GM23338 (cell line): ENCODE results near the gene TNFRSF6B. TPM values are rescaled to one million over a fixed set of nuclear protein-coding genes. Genes with fewer than 3 reads are reported as not detected.

Experiments used
- ATAC-seq: fragments of 200-7000 bp; cut with Tn5 transposase; 3 replicates; pipeline ENCODE4 v1.9.1; 2020
- DNase-seq: peaks from one replicate; pipeline ENCODE4 v3.0.0-alpha.2; 2015; ENCODE audit warnings: low spot score
- H2AFZ ChIP-seq: fragments of 200-600 bp; sonication (generic); 2 replicates; pipeline ENCODE4 v1.8.0; 2016; ENCODE audit warnings: antibody characterized with exemption, mild to moderate bottlenecking, moderate library complexity
- H3F3A ChIP-seq: fragments of 200-600 bp; sonication (generic); replicated peaks from 2 replicates; pipeline ENCODE4 v1.8.0; 2017; ENCODE audit warnings: antibody characterized with exemption, mixed run types, low read depth
- H3K27ac ChIP-seq: fragments of 200-600 bp; sonication (generic); 2 replicates; pipeline ENCODE4 v1.6.1; 2016; ENCODE audit warnings: low read depth
- H3K27me3 ChIP-seq: fragments of 200-600 bp; sonication (generic); 2 replicates; pipeline ENCODE4 v1.8.0; 2016; ENCODE audit warnings: mild to moderate bottlenecking, mixed run types, moderate library complexity; ENCODE audit not compliant: insufficient read depth
- H3K36me3 ChIP-seq: fragments of 200-600 bp; sonication (generic); 2 replicates; pipeline ENCODE4 v1.8.0; 2016; ENCODE audit warnings: mild to moderate bottlenecking; ENCODE audit not compliant: insufficient read depth
- H3K4me1 ChIP-seq: fragments of 200-600 bp; sonication (generic); 2 replicates; pipeline ENCODE4 v1.8.0; 2016; ENCODE audit warnings: mild to moderate bottlenecking, moderate library complexity; ENCODE audit not compliant: insufficient read depth
- H3K4me2 ChIP-seq: fragments of 200-600 bp; sonication (generic); 2 replicates; pipeline ENCODE4 v1.7.1; 2017; ENCODE audit warnings: mixed run types
- H3K4me3 ChIP-seq: fragments of 200-600 bp; sonication (generic); 2 replicates; pipeline ENCODE4 v1.6.1; 2016; ENCODE audit warnings: mixed run types
- H3K79me2 ChIP-seq: fragments of 200-600 bp; sonication (generic); replicated peaks from 2 replicates; pipeline ENCODE4 v1.8.0; 2017; ENCODE audit warnings: mild to moderate bottlenecking; ENCODE audit not compliant: insufficient read depth
- H3K9me2 ChIP-seq: fragments of 200-600 bp; sonication (generic); 2 replicates; pipeline ENCODE4 v1.8.0; 2017; ENCODE audit not compliant: insufficient read depth
- H4K20me1 ChIP-seq: fragments of 200-600 bp; sonication (generic); replicated peaks from 2 replicates; pipeline ENCODE4 v1.8.0; 2017; ENCODE audit warnings: mild to moderate bottlenecking; ENCODE audit not compliant: insufficient read depth
- H3K27ac Mint-ChIP-seq: 2 replicates; pipeline ENCODE4 v1.8.0; 2020; ENCODE audit warnings: inconsistent platforms, mild to moderate bottlenecking, moderate library complexity, mixed read lengths
- H3K27me3 Mint-ChIP-seq: 3 replicates; pipeline ENCODE4 v1.8.0; 2022; ENCODE audit warnings: low read depth, mild to moderate bottlenecking, moderate library complexity, mixed read lengths, inconsistent platforms; ENCODE audit not compliant: insufficient read depth, poor library complexity
- H3K36me3 Mint-ChIP-seq: 3 replicates; pipeline ENCODE4 v1.8.0; 2021; ENCODE audit warnings: low read depth, mild to moderate bottlenecking, inconsistent platforms, moderate library complexity, mixed read lengths
- H3K4me1 Mint-ChIP-seq: 3 replicates; pipeline ENCODE4 v1.8.0; 2020; ENCODE audit warnings: mild to moderate bottlenecking, inconsistent platforms, mixed read lengths
- H3K4me3 Mint-ChIP-seq: 3 replicates; pipeline ENCODE4 v1.8.0; 2021; ENCODE audit warnings: moderate library complexity, mild to moderate bottlenecking, inconsistent platforms, mixed read lengths
- H3K9me3 Mint-ChIP-seq: 3 replicates; pipeline ENCODE4 v1.8.0; 2020; ENCODE audit warnings: moderate library complexity, mild to moderate bottlenecking, inconsistent platforms, mixed read lengths
- CREB1 ChIP-seq: fragments of 250-450 bp; sonication (Bioruptor Pico); IDR thresholded peaks from 2 replicates; pipeline ENCODE4 v1.5.0; 2020; ENCODE audit warnings: low read depth, mild to moderate bottlenecking, moderate library complexity
- EZH2 ChIP-seq: fragments of 200-600 bp; sonication (generic); IDR thresholded peaks from one replicate; pipeline ENCODE4 v1.8.0; 2017; ENCODE audit warnings: antibody characterized with exemption, mild to moderate bottlenecking, low read depth; ENCODE audit not compliant: unreplicated experiment
- JUNB ChIP-seq: IDR thresholded peaks from one replicate; pipeline ENCODE4 v1.6.1; 2016; ENCODE audit warnings: antibody characterized with exemption; ENCODE audit not compliant: unreplicated experiment
- NANOG ChIP-seq: IDR thresholded peaks from 2 replicates; pipeline ENCODE4 v1.6.1; 2016; ENCODE audit warnings: antibody characterized with exemption, borderline replicate concordance
- POLR2AphosphoS5 ChIP-seq: IDR thresholded peaks from 2 replicates; pipeline ENCODE4 v1.6.1; 2016; ENCODE audit warnings: antibody characterized with exemption, low read depth
- STAT1 ChIP-seq: IDR thresholded peaks from one replicate; pipeline ENCODE4 v1.6.1; 2016; ENCODE audit warnings: antibody characterized with exemption; ENCODE audit not compliant: unreplicated experiment
- ZNF114 ChIP-seq: fragments of 250-450 bp; sonication (Bioruptor Pico); IDR thresholded peaks from 2 replicates; pipeline ENCODE4 v1.5.0; 2020; ENCODE audit warnings: mild to moderate bottlenecking, moderate library complexity
- polyA plus RNA-seq: library from polyadenylated mRNA; unstranded; fragments of >200 nt; fragmentation: Nextera tagmentation; extraction: Ambion mirVana; gene quantifications from 2 replicates; pipeline ENCODE4 v1.2.1, GENCODE V29; 2016
- total RNA-seq: library from RNA; depleted of rRNA; stranded (reverse); fragments of >200 nt; shearing (Covaris generic); gene quantifications from 2 replicates; pipeline ENCODE4 v1.2.3, GENCODE V29; 2014
- TF ChIP-seq, protein P1 (sequence below): IDR thresholded peaks from 2 replicates; pipeline ENCODE4 v1.6.1; 2016; ENCODE audit warnings: antibody characterized with exemption
- TF ChIP-seq, protein P2 (sequence below): fragments of 250-450 bp; sonication (Bioruptor Pico); IDR thresholded peaks from 2 replicates; pipeline ENCODE4 v1.5.0; 2020; ENCODE audit warnings: mild to moderate bottlenecking, moderate library complexity
- TF ChIP-seq, protein P3 (sequence below), 2 experiments: fragments of 200-600 bp in 1 of 2; sonication (generic) in 1 of 2; conservative IDR thresholded peaks; 2 replicates each; pipeline versions ENCODE4 v1.5.1 to v1.6.1; 2016 to 2017; ENCODE audit warnings: antibody characterized with exemption in 2 of 2, low read depth in 2 of 2, mild to moderate bottlenecking in 2 of 2, moderate library complexity in 1 of 2
- TF ChIP-seq, protein P4 (sequence below): IDR thresholded peaks from one replicate; pipeline ENCODE4 v1.6.1; 2018; ENCODE audit warnings: antibody characterized with exemption; ENCODE audit not compliant: unreplicated experiment

Gene TNFRSF6B
- total and polyA plus RNA-seq, 2 experiments from 2014 or later, result 0.28 TPM; not detected in 1

DNA sequence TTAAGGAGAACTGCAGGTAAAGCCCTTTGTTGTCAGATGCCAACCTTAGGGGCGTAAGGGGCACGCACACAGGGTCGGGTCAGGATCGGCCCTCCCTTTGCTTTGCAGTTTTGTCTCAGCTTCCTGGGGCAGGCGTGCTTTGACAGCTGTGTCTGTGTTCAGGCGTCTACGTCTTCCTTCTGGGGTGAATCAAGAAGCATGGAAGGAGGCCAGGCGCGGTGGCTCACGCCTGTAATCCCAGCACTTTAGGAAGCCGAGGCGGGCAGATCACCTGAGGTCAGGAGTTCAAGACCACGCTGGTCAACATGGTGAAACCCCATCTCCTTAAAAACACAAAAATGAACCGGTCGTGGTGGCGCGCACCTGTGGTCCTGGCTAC lies 12.7 kb downstream of the TNFRSF6B start:
- H3K4me3 ChIP-seq, result peak overlapping the region; percentile 85
- H4K20me1 ChIP-seq, result peaks cover 14% of the 10 kb centered on the region
- no peak overlapping the region for H2AFZ ChIP-seq
- ATAC-seq (no peak), DNase-seq (no peak)
- no peaks in the 10 kb centered on the region for H3K27me3 ChIP-seq
- Mint-ChIP-seq H3K36me3 (peaks cover 54% of the 10 kb centered on the region), H3K4me1 (peaks cover 10% of the 10 kb centered on the region), H3K27me3 (peaks cover 12% of the 10 kb centered on the region), H3K4me3 (peak overlapping the region; percentile 87), H3K27ac (no peak overlapping the region), H3K9me3 (no peaks in the 10 kb centered on the region)
- H3F3A ChIP-seq, result peaks cover 11% of the 10 kb centered on the region; the same call in 1 of the 2 replicates
- TF ChIP-seq, protein P1, sequence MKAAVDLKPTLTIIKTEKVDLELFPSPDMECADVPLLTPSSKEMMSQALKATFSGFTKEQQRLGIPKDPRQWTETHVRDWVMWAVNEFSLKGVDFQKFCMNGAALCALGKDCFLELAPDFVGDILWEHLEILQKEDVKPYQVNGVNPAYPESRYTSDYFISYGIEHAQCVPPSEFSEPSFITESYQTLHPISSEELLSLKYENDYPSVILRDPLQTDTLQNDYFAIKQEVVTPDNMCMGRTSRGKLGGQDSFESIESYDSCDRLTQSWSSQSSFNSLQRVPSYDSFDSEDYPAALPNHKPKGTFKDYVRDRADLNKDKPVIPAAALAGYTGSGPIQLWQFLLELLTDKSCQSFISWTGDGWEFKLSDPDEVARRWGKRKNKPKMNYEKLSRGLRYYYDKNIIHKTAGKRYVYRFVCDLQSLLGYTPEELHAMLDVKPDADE, result no peak
- TF ChIP-seq, protein P2, sequence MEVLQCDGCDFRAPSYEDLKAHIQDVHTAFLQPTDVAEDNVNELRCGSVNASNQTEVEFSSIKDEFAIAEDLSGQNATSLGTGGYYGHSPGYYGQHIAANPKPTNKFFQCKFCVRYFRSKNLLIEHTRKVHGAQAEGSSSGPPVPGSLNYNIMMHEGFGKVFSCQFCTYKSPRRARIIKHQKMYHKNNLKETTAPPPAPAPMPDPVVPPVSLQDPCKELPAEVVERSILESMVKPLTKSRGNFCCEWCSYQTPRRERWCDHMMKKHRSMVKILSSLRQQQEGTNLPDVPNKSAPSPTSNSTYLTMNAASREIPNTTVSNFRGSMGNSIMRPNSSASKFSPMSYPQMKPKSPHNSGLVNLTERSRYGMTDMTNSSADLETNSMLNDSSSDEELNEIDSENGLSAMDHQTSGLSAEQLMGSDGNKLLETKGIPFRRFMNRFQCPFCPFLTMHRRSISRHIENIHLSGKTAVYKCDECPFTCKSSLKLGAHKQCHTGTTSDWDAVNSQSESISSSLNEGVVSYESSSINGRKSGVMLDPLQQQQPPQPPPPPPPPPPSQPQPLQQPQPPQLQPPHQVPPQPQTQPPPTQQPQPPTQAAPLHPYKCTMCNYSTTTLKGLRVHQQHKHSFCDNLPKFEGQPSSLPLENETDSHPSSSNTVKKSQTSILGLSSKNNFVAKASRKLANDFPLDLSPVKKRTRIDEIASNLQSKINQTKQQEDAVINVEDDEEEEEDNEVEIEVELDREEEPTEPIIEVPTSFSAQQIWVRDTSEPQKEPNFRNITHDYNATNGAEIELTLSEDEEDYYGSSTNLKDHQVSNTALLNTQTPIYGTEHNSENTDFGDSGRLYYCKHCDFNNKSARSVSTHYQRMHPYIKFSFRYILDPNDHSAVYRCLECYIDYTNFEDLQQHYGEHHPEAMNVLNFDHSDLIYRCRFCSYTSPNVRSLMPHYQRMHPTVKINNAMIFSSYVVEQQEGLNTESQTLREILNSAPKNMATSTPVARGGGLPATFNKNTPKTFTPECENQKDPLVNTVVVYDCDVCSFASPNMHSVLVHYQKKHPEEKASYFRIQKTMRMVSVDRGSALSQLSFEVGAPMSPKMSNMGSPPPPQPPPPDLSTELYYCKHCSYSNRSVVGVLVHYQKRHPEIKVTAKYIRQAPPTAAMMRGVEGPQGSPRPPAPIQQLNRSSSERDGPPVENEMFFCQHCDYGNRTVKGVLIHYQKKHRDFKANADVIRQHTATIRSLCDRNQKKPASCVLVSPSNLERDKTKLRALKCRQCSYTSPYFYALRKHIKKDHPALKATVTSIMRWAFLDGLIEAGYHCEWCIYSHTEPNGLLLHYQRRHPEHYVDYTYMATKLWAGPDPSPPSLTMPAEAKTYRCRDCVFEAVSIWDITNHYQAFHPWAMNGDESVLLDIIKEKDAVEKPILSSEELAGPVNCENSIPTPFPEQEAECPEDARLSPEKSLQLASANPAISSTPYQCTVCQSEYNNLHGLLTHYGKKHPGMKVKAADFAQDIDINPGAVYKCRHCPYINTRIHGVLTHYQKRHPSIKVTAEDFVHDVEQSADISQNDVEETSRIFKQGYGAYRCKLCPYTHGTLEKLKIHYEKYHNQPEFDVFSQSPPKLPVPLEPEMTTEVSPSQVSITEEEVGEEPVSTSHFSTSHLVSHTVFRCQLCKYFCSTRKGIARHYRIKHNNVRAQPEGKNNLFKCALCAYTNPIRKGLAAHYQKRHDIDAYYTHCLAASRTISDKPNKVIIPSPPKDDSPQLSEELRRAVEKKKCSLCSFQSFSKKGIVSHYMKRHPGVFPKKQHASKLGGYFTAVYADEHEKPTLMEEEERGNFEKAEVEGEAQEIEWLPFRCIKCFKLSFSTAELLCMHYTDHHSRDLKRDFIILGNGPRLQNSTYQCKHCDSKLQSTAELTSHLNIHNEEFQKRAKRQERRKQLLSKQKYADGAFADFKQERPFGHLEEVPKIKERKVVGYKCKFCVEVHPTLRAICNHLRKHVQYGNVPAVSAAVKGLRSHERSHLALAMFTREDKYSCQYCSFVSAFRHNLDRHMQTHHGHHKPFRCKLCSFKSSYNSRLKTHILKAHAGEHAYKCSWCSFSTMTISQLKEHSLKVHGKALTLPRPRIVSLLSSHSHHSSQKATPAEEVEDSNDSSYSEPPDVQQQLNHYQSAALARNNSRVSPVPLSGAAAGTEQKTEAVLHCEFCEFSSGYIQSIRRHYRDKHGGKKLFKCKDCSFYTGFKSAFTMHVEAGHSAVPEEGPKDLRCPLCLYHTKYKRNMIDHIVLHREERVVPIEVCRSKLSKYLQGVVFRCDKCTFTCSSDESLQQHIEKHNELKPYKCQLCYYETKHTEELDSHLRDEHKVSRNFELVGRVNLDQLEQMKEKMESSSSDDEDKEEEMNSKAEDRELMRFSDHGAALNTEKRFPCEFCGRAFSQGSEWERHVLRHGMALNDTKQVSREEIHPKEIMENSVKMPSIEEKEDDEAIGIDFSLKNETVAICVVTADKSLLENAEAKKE, result no peak
- TF ChIP-seq CREB1, result no peak
- no peak for TF ChIP-seq STAT1
- TF ChIP-seq POLR2AphosphoS5, result no peak
- TF ChIP-seq EZH2, result no peak
- no peak for TF ChIP-seq JUNB
- no peak for TF ChIP-seq ZNF114
- TF ChIP-seq, protein P3, sequence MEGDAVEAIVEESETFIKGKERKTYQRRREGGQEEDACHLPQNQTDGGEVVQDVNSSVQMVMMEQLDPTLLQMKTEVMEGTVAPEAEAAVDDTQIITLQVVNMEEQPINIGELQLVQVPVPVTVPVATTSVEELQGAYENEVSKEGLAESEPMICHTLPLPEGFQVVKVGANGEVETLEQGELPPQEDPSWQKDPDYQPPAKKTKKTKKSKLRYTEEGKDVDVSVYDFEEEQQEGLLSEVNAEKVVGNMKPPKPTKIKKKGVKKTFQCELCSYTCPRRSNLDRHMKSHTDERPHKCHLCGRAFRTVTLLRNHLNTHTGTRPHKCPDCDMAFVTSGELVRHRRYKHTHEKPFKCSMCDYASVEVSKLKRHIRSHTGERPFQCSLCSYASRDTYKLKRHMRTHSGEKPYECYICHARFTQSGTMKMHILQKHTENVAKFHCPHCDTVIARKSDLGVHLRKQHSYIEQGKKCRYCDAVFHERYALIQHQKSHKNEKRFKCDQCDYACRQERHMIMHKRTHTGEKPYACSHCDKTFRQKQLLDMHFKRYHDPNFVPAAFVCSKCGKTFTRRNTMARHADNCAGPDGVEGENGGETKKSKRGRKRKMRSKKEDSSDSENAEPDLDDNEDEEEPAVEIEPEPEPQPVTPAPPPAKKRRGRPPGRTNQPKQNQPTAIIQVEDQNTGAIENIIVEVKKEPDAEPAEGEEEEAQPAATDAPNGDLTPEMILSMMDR (conservative IDR thresholded peaks at IDR 0.05; ENCODE audit: low read depth in 2 of 2), result no peak
- TF ChIP-seq, protein P4, sequence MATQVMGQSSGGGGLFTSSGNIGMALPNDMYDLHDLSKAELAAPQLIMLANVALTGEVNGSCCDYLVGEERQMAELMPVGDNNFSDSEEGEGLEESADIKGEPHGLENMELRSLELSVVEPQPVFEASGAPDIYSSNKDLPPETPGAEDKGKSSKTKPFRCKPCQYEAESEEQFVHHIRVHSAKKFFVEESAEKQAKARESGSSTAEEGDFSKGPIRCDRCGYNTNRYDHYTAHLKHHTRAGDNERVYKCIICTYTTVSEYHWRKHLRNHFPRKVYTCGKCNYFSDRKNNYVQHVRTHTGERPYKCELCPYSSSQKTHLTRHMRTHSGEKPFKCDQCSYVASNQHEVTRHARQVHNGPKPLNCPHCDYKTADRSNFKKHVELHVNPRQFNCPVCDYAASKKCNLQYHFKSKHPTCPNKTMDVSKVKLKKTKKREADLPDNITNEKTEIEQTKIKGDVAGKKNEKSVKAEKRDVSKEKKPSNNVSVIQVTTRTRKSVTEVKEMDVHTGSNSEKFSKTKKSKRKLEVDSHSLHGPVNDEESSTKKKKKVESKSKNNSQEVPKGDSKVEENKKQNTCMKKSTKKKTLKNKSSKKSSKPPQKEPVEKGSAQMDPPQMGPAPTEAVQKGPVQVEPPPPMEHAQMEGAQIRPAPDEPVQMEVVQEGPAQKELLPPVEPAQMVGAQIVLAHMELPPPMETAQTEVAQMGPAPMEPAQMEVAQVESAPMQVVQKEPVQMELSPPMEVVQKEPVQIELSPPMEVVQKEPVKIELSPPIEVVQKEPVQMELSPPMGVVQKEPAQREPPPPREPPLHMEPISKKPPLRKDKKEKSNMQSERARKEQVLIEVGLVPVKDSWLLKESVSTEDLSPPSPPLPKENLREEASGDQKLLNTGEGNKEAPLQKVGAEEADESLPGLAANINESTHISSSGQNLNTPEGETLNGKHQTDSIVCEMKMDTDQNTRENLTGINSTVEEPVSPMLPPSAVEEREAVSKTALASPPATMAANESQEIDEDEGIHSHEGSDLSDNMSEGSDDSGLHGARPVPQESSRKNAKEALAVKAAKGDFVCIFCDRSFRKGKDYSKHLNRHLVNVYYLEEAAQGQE, result no peak
- no peak for TF ChIP-seq NANOG
- peak overlapping the region; percentile 93 for H3K4me2 ChIP-seq
- no peaks in the 10 kb centered on the region; the same call in 1 of the 2 replicates for H3K4me1 ChIP-seq
- H3K79me2 ChIP-seq, result peaks cover 65% of the 10 kb centered on the region
- H3K36me3 ChIP-seq, result peaks cover 4% of the 10 kb centered on the region; the same call in 1 of the 2 replicates
- H3K27ac ChIP-seq, result no peak overlapping the region
- no peaks in the 10 kb centered on the region for H3K9me2 ChIP-seq
